HG02610 (cell line): ENCODE data around the gene MRPS33.
"Not testable (repeated sequence)": the region's sequence is repeated elsewhere in the genome, so short reads cannot be mapped to it uniquely, and the experiment has no call there.

ENCODE experiments used
- ATAC-seq: cut with Tn5 transposase; IDR thresholded peaks from one replicate; pipeline ENCODE4 v1.9.1; 2021; ENCODE audit warnings: mild to moderate bottlenecking, moderate library complexity; ENCODE audit not compliant: unreplicated experiment

The MRPS33 gene

GRCh38 chr7:140956997-140957396 lies 57.8 kb downstream of the MRPS33 start:
- not testable (repeated sequence) for ATAC-seq
